ENCODE data around the gene TBC1D24. TPM values are rescaled to one million over a fixed set of nuclear protein-coding genes. Genes with fewer than 3 reads are reported as not detected.
A peak's percentile ranks its signal among the peaks of the same experiment; 100 is the strongest.

Gene TBC1D24
- total and polyA plus RNA-seq, 2 donors (not counting 1 experiment from before 2014, with no cell fraction given) = 6.3 to 10.9 TPM

GRCh38 chr16:2466667-2467527, 8.0 kb upstream of the TBC1D24 start:
- DNase-seq (ENCODE audit: low read depth in 2 of 2) = no peak
- Histone ChIP-seq H4K20me1 (ENCODE audit: control insufficient read depth, extremely low read depth, insufficient read depth, low read length) (no peaks in the 10 kb centered on the region), H3K9me3 (ENCODE audit: control insufficient read depth, insufficient read depth, low read depth, low read length) (no peaks in the 10 kb centered on the region), H2AFZ (ENCODE audit: low read length) (no peak overlapping the region), H3K4me2 (ENCODE audit: extremely low read depth, insufficient read depth, low read length) (peak overlapping the region; percentile 59), H3K9ac (ENCODE audit: insufficient read depth, low read length) (peak overlapping the region; percentile 40), H3K27ac (ENCODE audit: insufficient read depth, low read length) (peak overlapping the region; percentile 29), H3K79me2 (ENCODE audit: control insufficient read depth, insufficient read depth, low read length) (no peaks in the 10 kb centered on the region), H3K27me3 (ENCODE audit: control insufficient read depth, insufficient read depth, low read length) (no peaks in the 10 kb centered on the region), H3K4me1 (ENCODE audit: control insufficient read depth, extremely low read depth, insufficient read depth, low read length) (peaks cover 13% of the 10 kb centered on the region), H3K36me3 (ENCODE audit: control insufficient read depth, insufficient read depth, low read length) (no peaks in the 10 kb centered on the region), H3K4me3 (replicated peaks in 1 of 4; ENCODE audit: control extremely low read depth in 1 of 4, insufficient read depth in 1 of 4, low read depth in 3 of 4, low read length in 4 of 4) (peak overlapping the region in 1 of 4 experiments; percentile 55)
- no peak for TF ChIP-seq CTCF (conservative IDR thresholded peaks at IDR 0.05 in 1 of 2, IDR thresholded peaks at IDR 0.05 in 1 of 2; ENCODE audit: low read depth in 1 of 2, low read length in 2 of 2)
- TF ChIP-seq EZH2 (IDR thresholded peaks at IDR 0.05; ENCODE audit: low read length, missing control alignments) = no peak

- H3K27ac ChIP-seq (ENCODE audit: insufficient read depth, low read length) = peak overlapping the region; percentile 29
- H2AFZ ChIP-seq (ENCODE audit: low read length) = peak overlapping the region; percentile 13
- H3K4me2 ChIP-seq (ENCODE audit: extremely low read depth, insufficient read depth, low read length) = peak overlapping the region; percentile 94
Observed at GRCh38 chr16:2467528-2468232, 7.2 kb upstream of the TBC1D24 start.

DNA sequence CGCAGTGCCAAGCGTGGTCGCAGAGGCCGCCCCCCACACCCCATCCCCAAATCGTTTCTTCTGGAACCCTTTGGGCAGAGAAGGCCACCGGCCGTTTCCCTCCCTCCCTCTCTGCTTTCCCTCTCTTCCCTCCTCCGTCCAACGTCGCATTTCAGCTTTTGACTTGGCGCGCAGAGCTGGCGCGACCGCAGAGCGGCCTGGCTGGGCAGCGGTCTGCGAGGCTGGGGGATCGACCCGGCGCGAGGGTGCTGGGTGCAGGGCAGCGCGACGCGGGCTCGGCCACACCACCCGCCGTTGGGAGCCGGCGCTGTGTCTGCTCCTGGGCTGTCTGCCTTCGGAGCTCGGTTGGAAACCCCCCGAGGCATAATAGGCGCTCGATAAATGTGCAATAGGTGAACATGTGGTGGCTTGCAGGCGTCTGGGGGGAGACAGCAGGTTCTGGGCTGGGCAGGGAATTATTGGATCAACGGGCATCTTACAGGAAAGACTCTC, 6.6 kb upstream of the TBC1D24 start:
- H4K20me1 ChIP-seq (ENCODE audit: control insufficient read depth, extremely low read depth, insufficient read depth, low read length) = no peaks in the 10 kb centered on the region
- H3K9ac ChIP-seq (ENCODE audit: insufficient read depth, low read length) = peak overlapping the region; percentile 73
- no peaks in the 10 kb centered on the region for H3K36me3 ChIP-seq (ENCODE audit: control insufficient read depth, insufficient read depth, low read length)
- no peaks in the 10 kb centered on the region for H3K27me3 ChIP-seq (ENCODE audit: control insufficient read depth, insufficient read depth, low read length)
- H3K4me2 ChIP-seq (ENCODE audit: extremely low read depth, insufficient read depth, low read length) = peak overlapping the region; percentile 94
- no peaks in the 10 kb centered on the region for H3K9me3 ChIP-seq (ENCODE audit: control insufficient read depth, insufficient read depth, low read depth, low read length)
- DNase-seq (ENCODE audit: low read depth in 2 of 2) = no peak
- H2AFZ ChIP-seq (ENCODE audit: low read length) = no peak overlapping the region
- no peaks in the 10 kb centered on the region for H3K79me2 ChIP-seq (ENCODE audit: control insufficient read depth, insufficient read depth, low read length)
- no peak for TF ChIP-seq EZH2 (IDR thresholded peaks at IDR 0.05; ENCODE audit: low read length, missing control alignments)
- no peak for TF ChIP-seq CTCF (conservative IDR thresholded peaks at IDR 0.05 in 1 of 2, IDR thresholded peaks at IDR 0.05 in 1 of 2; ENCODE audit: low read depth in 1 of 2, low read length in 2 of 2)
- H3K4me3 ChIP-seq (replicated peaks in 1 of 4; ENCODE audit: control extremely low read depth in 1 of 4, insufficient read depth in 1 of 4, low read depth in 3 of 4, low read length in 4 of 4) = peak overlapping the region; percentile 10 to 55 (median 32)
- H3K4me1 ChIP-seq (ENCODE audit: control insufficient read depth, extremely low read depth, insufficient read depth, low read length) = peaks cover 13% of the 10 kb centered on the region
- peak overlapping the region; percentile 23 for H3K27ac ChIP-seq (ENCODE audit: insufficient read depth, low read length)

More at GRCh38 chr16:2467528-2468232, 7.2 kb upstream of the TBC1D24 start:
- Histone ChIP-seq H3K4me3 (replicated peaks in 1 of 4; ENCODE audit: control extremely low read depth in 1 of 4, insufficient read depth in 1 of 4, low read depth in 3 of 4, low read length in 4 of 4) (peak overlapping the region in 3 of 4 experiments; percentile 28 to 55 (median 37)), H3K79me2 (ENCODE audit: control insufficient read depth, insufficient read depth, low read length) (no peaks in the 10 kb centered on the region), H4K20me1 (ENCODE audit: control insufficient read depth, extremely low read depth, insufficient read depth, low read length) (no peaks in the 10 kb centered on the region), H3K9ac (ENCODE audit: insufficient read depth, low read length) (peak overlapping the region; percentile 73), H3K36me3 (ENCODE audit: control insufficient read depth, insufficient read depth, low read length) (no peaks in the 10 kb centered on the region), H3K27me3 (ENCODE audit: control insufficient read depth, insufficient read depth, low read length) (no peaks in the 10 kb centered on the region), H3K4me1 (ENCODE audit: control insufficient read depth, extremely low read depth, insufficient read depth, low read length) (peaks cover 13% of the 10 kb centered on the region), H3K9me3 (ENCODE audit: control insufficient read depth, insufficient read depth, low read depth, low read length) (no peaks in the 10 kb centered on the region)
- peak; percentile 64 to 72 for DNase-seq (ENCODE audit: low read depth in 2 of 2)
- no peak for TF ChIP-seq EZH2 (IDR thresholded peaks at IDR 0.05; ENCODE audit: low read length, missing control alignments)
